ENCODE results near the gene OPHN1.
"Not testable (repeated sequence)": the region's sequence is repeated elsewhere in the genome, so short reads cannot be mapped to it uniquely, and the experiment has no call there.

OPHN1 gene

DNA sequence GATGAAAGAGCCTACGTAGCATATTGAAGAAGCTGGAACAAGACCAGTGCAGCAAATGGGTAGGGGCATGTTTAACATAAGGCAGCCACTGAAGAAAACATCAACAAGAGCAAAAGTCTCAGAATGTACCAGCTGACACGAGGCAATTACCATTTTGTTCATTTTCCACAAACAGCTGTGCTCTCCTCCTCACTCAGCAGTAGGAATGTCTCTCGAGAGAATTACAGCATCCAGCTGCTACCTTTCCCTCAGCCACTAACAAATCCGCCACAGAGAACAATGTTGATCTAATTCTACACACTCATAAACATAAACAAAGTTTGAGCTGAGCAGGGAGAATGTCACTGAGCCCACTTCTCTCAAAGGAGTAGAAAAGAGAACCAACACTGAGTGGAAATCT, 68.0 kb downstream of the OPHN1 start:
- FAIRE-seq = no peak
- no peak for DNase-seq (ENCODE audit: insufficient read length, low spot score)

DNA sequence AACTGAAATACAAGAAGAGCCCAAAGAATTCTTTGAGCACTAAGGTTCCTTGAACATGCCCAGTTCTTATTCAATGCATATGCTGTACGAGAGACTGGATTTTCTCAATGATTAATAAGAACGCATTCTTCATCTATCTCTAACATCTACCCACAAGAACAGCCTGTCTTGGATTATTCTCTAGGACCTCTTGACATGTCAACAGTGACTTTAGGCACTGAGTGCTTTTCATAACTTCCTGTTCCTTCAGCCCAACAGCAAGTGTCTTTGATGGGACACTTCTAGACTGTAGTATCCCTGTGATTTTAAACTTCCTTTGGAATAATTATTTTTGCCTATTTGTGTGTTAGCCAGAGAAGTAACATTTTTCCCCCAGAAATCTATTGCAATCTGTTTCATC, 69.3 kb downstream of the OPHN1 start:
- DNase-seq (ENCODE audit: insufficient read length, low spot score) (no peak), FAIRE-seq (no peak)

DNA sequence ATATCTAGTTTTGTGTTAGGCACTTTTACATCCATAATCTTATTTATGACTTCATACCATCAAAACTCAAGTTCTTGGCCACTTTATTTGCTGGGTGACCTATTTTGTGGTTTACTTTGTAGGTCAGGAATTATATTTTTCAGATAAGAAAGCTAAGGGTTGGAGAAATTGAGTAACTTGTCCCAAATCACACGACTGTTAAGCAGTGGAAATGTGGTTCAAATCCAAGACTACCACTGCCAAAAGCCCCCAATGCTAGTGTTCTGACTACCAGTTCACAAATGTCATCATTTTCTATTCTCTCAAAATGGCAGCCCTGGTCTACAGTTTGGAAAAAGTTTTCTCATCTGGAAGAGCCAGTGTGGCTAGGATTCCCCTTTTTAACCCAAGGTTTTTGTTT, 74.6 kb downstream of the OPHN1 start:
- DNase-seq (ENCODE audit: insufficient read length, low spot score) = no peak

DNA sequence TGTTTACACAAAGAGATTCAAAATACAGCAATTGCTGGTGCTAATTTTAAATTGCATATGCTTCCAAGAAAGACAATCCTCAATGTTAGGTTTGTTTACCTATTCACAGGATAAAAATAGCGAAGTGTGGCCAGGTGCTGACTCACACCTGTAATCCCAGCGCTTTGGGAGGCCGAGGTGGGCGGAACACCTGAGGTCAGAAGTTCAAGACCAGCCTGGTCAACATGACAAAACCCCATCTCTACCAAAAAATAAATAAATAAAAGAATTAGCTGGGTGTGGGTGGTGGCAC, 77.7 kb downstream of the OPHN1 start:
- DNase-seq (ENCODE audit: insufficient read length, low spot score) = no peak
- FAIRE-seq = no peak

More for the DNA sequence above, 74.6 kb downstream of the OPHN1 start:
- no peak for FAIRE-seq

DNA sequence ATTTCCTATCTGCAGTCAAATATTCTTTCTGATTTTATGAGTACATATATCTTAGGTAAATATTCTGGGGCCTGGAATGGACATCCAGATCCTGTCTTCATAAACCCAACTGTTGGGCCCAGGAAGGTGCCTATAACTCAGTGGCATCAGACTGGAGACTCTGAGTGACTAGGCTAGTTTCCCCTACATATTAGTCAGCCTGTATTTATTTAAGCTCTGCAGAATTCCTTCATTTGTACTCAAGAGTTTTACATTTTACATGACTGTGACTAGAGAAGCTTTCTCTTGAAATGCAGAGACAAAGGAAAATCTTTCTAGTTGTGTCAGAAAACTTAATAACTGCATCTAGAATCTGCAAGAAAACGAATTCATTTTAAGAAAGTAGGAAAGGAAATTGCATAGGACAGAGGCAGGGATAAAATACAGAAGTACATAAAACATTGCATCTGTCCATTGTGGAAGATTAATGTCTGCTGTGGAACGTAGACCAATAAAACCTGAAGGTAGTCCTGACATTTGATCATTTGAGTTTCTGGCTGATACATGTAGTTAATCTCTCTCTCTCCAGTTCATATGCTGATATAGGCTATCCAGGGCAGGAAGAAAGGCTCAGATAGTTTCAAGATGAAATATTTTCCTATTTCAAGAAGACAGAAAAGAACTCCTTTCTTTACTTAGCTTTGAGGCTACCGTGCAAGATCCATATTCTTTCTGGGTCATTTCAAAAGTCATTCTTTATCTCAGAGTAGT, 78.2 kb downstream of the OPHN1 start:
- DNase-seq (ENCODE audit: insufficient read length, low spot score) = no peak
- FAIRE-seq = no peak

DNA sequence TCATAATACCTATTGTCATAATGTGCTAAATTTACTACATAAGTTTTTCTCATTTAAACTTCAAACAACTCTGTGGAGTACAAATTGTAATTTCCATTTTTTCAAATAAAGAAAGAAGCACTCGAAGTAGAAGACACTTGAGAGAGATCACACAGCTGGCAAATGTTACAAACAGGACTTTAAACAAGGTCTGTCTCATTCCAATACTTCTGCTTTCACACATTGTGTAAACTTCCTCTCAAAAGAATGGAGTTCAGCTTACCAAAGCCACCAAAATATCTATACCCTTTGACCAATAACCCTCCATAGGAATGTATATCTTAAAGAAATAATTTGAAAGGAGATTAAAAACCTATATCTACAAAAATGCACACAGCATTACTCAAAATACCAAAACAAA, 88.3 kb downstream of the OPHN1 start:
- DNase-seq (ENCODE audit: insufficient read length, low spot score) = no peak
- FAIRE-seq = no peak

DNA sequence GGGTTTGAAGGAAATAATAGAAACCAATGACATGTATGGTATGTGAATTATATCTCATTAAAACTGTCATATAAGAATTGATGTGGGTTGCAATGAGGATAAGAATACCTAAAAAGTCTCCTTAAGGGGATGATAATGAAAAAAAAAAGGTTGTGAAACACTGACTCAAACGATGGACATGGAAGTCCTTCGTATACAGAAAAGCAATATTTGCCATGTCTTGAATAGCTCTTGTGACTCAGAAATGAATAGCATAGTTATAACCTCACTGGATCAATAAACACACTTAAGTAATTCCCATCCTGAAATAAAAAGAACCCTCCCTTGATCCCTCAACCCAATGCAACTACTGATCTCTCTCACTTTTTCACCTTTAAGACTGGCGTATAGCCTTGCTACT, 89.7 kb downstream of the OPHN1 start:
- DNase-seq (ENCODE audit: insufficient read length, low spot score) = no peak
- no peak for FAIRE-seq

DNA sequence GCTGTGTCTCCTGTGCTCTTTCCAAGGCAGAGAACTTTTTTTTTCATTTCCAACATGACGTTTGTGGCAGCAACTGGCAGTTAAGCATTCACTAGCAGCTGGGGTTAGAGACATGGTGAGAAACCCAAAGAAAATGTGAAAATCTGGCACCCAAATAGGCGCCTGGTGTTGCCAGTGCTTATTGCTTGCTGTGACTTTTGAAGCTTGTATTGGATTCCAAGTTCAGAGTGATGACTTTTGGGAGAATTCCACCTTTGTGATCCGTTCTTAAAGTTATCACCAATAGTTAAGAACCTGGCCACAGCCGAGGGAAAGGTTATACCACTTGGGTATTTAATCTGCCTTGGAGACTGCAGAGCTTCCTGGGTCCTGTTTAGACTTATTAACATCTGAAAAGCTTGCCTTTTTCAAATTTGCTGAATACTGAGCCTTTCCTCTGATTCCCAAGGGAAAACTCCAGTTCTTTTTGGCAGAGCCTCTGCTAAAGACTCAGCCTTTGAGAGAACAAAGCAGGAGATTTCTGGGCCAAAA, 101.0 kb downstream of the OPHN1 start:
- FAIRE-seq = no peak
- no peak for DNase-seq (ENCODE audit: insufficient read length, low spot score)

DNA sequence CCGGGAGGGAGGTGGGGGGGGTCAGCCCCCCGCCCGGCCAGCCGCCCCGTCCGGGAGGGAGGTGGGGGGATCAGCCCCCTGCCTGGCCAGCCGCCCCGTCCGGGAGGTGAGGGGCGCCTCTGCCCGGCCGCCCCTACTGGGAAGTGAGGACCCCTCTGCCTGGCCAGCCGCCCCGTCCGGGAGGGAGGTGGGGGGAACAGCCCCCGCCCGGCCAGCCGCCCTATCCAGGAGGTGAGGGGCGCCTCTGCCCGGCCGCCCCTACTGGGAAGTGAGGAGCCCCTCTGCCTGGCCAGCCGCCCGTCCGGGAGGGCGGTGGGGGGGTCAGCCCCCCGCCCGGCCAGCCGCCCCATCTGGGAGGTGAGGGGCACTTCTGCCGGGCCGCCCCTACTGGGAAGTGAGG, 106.5 kb downstream of the OPHN1 start:
- FAIRE-seq = not testable (repeated sequence)

DNA sequence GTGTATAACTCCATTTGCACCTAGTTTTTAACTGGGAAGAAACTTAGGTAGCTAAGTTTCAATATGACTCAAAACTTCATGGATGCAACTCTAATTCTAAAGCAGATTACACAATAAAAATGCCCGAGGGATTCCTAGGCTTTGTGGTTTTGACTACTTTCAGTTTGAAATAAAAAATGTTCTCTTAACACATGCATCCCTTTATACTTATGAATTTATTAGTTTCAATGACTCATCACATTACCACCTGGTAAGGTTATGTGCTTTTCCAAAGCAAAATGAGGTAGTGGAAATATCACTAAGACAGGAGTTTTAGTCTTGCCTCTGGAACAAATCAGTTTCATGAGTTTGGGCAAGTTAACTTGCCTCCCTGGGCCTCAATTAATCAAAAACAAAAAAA, 125.5 kb downstream of the OPHN1 start:
- DNase-seq (ENCODE audit: insufficient read length, low spot score) = peak; percentile 22

More for the DNA sequence above, 106.5 kb downstream of the OPHN1 start:
- DNase-seq (ENCODE audit: insufficient read length, low spot score) = not testable (repeated sequence)

DNA sequence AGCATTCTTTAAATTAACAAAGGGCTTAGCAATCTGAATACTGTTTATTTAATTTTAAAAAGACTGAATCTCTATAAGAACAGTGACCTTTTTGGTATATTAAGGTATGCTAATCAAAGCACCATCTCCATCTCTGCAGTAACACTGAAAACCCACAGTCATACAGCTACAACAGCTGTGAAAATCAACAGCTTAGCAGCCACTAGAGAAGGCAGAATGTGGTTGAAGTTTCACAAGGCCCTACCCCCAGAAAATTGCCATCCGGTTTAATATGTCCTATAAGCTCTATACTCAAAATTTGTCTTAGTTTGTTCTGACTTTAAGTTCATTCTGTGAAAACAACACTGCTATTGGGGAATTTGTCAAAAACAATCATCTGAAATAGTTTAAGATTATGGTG, 128.7 kb downstream of the OPHN1 start:
- DNase-seq (ENCODE audit: insufficient read length, low spot score) (no peak), FAIRE-seq (no peak)

More for the DNA sequence above, 125.5 kb downstream of the OPHN1 start:
- FAIRE-seq = no peak

DNA sequence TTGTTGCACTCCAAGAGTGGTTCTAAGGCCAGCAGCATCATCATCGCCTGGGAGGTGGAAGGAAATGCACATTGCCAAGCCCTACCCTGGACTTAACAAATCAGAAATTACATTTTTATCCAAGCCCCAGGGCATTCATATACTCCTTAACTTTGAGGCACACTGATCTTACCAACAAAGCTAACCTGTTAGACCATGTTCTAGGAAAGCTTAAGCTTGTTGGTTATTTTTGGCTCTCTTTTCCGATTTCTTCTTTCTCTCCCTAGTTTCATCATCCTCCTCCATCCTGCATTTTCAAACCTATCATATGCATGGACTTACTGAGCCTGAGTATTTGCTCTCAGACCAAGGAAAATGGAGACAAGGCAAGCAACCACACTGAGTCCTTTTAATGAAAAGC, 133.4 kb downstream of the OPHN1 start:
- DNase-seq (ENCODE audit: insufficient read length, low spot score) (no peak), FAIRE-seq (no peak)

DNA sequence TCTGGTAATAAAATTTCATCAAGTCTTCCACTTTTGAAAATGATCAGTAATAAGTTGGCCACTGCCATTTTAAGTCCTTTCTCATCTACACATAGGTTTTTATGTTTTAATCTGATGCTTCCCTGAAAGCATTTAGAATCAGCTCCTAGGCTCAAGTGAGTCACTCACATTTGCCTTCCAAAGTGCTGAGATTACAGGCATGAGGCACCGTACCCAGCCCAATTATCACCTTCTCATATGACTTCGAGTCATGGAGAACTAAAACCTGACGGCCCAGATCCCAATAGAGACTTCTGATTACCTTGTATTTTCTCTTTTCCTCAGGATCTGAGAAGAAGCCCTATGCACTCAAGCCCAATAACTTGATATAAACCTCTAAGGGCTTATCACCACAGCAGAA, 140.8 kb downstream of the OPHN1 start:
- DNase-seq (ENCODE audit: insufficient read length, low spot score) (no peak), FAIRE-seq (no peak)

DNA sequence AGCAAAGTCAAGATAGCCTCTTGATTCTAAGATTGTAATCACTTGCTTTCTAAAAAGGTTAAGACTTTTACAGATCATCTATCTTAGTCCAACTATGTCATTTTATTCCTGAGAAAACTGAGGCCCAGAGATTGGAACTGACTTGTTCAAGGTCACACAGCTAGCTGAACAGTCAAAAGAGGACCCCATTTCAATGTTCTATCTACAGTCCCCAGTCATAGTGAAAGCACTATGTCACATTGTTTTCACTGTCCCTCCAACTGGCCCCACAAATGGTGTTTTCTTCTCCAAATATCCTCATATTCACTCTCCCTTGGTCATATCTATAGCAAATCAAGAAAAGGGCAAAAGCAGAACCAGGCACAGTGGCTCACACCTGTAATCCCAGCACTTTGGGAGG, 145.2 kb downstream of the OPHN1 start:
- FAIRE-seq (no peak), DNase-seq (ENCODE audit: insufficient read length, low spot score) (no peak)

DNA sequence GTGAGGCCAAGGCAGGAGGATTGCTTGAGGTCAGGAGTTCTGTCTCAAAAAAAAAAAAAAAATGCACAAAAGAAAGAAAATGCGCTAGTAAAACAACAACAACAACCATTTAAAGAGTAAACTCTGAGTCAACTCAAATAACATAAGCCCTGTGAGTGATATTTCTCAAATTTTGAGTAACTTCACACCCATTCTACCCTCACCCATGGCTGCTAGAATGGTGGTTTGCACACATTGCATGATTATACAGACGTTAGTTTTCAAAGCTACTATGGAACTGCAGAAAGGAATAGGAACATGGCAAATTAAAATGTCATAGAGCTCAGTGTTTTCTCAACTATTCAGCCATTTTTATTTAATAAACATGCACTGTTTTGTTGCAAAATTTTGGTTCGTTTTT, 145.9 kb downstream of the OPHN1 start:
- DNase-seq (ENCODE audit: insufficient read length, low spot score) (no peak), FAIRE-seq (no peak)

DNA sequence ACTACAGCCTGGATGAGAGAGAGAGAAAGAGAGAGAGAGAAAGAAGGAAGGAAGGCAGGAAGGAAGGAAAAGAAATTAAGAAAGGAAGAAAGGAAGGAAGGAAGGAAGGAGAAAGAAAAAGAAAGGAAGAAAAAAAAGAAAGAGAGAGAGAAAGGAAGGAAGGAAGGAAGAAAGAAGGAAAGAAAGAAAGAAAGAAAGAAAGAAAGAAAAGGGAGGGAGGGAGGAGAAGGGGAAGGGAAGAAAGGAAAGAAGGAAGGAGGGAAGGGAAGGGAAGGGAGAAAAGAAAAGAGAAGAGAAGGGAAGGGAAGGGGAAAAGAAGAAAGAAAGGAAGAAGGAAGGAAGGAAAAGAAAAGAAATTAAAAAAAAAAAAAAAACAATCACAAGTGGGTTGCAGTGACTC, 146.3 kb downstream of the OPHN1 start:
- no peak for FAIRE-seq

DNA sequence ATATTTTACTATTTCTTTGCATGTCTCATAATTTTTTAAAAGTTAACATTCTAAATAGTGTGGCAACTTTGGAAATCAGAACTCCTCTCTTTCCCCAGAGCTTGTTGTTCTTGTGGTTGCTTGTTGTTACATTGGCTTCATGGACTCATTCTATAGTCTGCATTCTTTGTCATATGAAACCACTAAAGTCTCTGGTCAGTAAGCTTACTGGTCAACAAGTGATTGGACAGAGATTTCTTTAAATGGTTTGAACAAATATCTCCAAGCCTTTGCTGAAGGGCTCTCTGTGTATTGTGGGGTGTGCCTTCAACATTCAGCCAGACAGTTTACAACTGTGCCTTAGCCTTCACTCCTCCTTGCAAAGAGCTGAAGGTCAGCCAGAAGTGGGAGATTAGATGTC, 147.2 kb downstream of the OPHN1 start:
- FAIRE-seq (no peak), DNase-seq (ENCODE audit: insufficient read length, low spot score) (no peak)

More for the DNA sequence above, 146.3 kb downstream of the OPHN1 start:
- no peak for DNase-seq (ENCODE audit: insufficient read length, low spot score)

DNA sequence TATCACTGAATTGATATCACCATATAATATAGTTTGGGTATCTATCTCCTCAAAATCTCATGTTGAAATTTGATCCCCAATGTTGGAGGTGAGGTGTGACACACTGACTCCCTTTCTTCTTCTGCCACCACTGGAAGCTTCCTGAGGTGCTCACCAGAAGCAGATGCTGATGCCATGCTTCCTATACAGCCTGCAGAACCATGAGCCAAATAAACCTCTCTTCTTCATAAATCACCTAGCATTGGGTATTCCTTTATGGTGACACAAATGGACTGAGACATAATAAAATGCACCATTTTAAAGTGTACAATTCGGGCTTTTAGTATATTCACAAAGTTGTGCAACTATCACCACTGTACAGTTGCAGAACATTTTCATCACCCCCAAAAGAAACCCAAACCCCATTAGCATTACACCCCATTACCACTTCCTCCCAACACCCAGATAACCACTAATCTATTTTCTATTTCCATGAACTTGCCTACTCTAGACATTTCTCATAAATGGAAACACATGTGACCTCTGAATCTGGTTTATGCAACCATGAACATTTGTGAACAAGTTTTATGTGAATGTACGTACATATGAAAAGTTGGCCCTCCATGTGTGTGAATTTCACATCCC, 148.9 kb downstream of the OPHN1 start:
- no peak for DNase-seq (ENCODE audit: insufficient read length, low spot score)
- FAIRE-seq = no peak

DNA sequence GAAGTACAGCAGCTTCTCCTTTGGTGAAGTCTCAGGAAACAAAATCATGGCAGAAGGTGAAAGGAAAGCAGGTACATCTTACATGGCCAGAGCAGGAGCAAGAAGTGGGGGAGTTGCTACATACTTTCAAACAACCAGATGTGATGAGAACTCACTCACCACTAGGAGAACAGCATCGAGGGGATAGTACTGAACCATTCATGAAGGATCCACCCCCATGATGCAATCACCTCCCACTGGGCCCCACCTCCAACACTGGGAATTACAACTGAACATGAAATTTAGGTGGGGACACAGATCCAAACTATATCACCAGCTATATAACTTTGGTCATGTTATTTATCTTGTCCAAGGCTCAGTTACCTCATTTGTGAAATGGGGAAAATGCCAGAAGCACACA, 159.4 kb downstream of the OPHN1 start:
- FAIRE-seq (no peak), DNase-seq (ENCODE audit: insufficient read length, low spot score) (no peak)

DNA sequence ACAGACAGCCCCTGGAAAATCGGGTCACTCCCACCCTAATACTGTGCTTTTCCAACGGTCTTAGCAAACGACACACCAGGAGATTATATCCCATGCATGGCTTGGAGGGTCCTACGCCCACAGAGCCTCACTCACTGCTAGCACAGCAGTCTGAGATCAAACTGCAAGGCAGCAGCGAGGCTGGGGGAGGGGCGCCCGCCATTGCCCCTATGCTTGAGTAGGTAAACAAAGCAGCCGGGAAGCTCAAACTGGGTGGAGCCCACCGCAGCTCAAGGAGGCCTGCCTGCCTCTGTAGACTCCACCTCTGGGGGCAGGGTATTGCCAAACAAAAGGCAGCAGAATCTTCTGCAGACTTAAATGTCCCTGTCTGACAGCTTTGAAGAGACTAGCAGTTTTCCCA, 168.5 kb downstream of the OPHN1 start:
- DNase-seq (ENCODE audit: insufficient read length, low spot score); FAIRE-seq: not testable (repeated sequence)

DNA sequence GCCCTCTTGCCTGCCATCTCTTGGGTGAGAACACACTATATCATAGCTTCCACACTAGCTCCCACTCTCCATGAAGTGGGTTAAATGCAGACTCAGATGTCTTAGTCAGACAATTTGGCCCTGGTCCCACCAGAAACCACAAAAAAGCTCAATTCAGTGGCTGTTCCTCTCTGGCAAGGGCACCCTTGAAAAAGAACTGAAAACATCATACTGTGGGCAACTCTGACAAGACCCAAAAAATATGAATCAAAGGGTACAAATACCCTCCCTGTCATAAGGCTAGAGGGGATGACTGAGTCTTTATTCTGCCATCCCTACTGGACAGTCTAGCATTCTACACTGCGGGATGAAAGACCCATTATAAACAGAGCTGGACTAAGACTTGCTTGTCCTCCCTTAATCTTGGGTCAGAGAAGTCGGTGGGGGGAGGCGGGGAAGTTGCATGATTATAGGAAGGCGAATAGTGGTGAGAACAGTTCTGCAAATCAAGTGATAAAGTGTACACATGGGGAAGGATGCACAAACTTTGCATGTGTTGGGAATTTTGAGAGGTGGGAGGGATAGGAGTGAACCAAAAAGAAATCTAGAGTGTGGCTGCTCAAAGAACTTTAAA, 172.1 kb downstream of the OPHN1 start:
- FAIRE-seq = no peak
- no peak for DNase-seq (ENCODE audit: insufficient read length, low spot score)

DNA sequence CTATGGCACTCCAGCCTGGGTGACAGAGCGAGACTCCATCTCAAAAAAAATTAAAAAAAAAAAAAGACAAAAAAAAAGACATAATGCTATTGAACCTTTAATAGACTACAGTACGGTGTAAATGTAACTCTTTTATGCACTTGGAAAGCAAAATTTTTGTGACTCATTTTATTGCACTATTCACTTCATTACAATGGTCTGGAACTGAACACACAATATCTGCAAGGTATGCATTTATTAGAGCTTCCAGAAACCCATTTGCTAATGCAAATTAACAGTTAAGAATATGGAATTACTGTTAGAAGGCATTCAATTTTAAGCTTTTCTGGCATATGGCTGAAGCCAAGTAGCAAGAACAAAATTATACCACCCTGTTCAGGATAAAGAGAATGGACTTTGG, 176.3 kb downstream of the OPHN1 start:
- DNase-seq (ENCODE audit: insufficient read length, low spot score) (no peak), FAIRE-seq (no peak)
